WTC11 (cell line): Measurements from ENCODE around the gene NOP9. TPM values are rescaled to one million over a fixed set of nuclear protein-coding genes. Genes with fewer than 3 reads are reported as not detected.

Experiments used
- ATAC-seq: fragments of 200-7000 bp; cut with Tn5 transposase; 2 replicates; pipeline ENCODE4 v1.10.0; 2021; ENCODE audit warnings: mild to moderate bottlenecking, moderate library complexity
- CTCF ChIA-PET: fragments of 300-600 bp; sonication (Branson Sonifier 250); formaldehyde crosslinking; loops from one replicate; lab custom pipeline; 2021; ENCODE audit warnings: antibody characterized with exemption; lab: Charles Lee
- POLR2A ChIA-PET: fragments of 350-600 bp; sonication (Branson Sonifier 250); formaldehyde crosslinking; loops from one replicate; lab custom pipeline; 2021; ENCODE audit warnings: antibody characterized with exemption; lab: Charles Lee
- DNase-seq: peaks from one replicate; pipeline ENCODE4 v3.0.0; 2021; ENCODE audit warnings: low spot score
- H3K27ac Mint-ChIP-seq: 2 replicates; pipeline ENCODE4 v1.8.0; 2021; ENCODE audit warnings: mixed read lengths
- H3K27me3 Mint-ChIP-seq: 2 replicates; pipeline ENCODE4 v1.8.0; 2021; ENCODE audit warnings: low read depth, mild to moderate bottlenecking, moderate library complexity, mixed read lengths
- H3K36me3 Mint-ChIP-seq: 2 replicates; pipeline ENCODE4 v1.8.0; 2021; ENCODE audit warnings: mixed read lengths
- H3K4me1 Mint-ChIP-seq: 2 replicates; pipeline ENCODE4 v1.8.0; 2022; ENCODE audit warnings: mixed read lengths
- H3K4me3 Mint-ChIP-seq: 2 replicates; pipeline ENCODE4 v1.8.0; 2021; ENCODE audit warnings: mild to moderate bottlenecking, moderate library complexity, mixed read lengths
- H3K9me3 Mint-ChIP-seq: 2 replicates; pipeline ENCODE4 v1.8.0; 2021; ENCODE audit warnings: mixed read lengths
- CREB1 ChIP-seq: sonication (generic); formaldehyde crosslinking; IDR thresholded peaks from 2 replicates; pipeline ENCODE4 v1.8.0; 2023; ENCODE audit warnings: mild to moderate bottlenecking, missing genetic modification reagents
- FOXJ3 ChIP-seq: sonication (generic); formaldehyde crosslinking; IDR thresholded peaks from 2 replicates; pipeline ENCODE4 v1.9.0; 2021; ENCODE audit warnings: missing genetic modification reagents, mild to moderate bottlenecking, borderline replicate concordance
- GTF2I ChIP-seq: fragments of 250-450 bp; sonication (Bioruptor Pico); conservative IDR thresholded peaks from 2 replicates; pipeline ENCODE4 v1.4.0; 2021; ENCODE audit warnings: mild to moderate bottlenecking
- JAZF1 ChIP-seq: fragments of 250-450 bp; sonication (Bioruptor Pico); IDR thresholded peaks from 2 replicates; pipeline ENCODE4 v1.9.0; 2021; ENCODE audit warnings: moderate library complexity, mild to moderate bottlenecking, inconsistent platforms
- KAT7 ChIP-seq: sonication (generic); formaldehyde crosslinking; IDR thresholded peaks from 2 replicates; pipeline ENCODE4 v1.8.1; 2023; ENCODE audit warnings: missing genetic modification reagents, mild to moderate bottlenecking, borderline replicate concordance
- NFE2L1 ChIP-seq: sonication (generic); formaldehyde crosslinking; IDR thresholded peaks from 2 replicates; pipeline ENCODE4 v1.8.1; 2023; ENCODE audit warnings: missing genetic modification reagents
- NR1H2 ChIP-seq: sonication (generic); formaldehyde crosslinking; IDR thresholded peaks from 2 replicates; pipeline ENCODE4 v1.9.0; 2021; ENCODE audit warnings: mild to moderate bottlenecking, moderate library complexity, missing genetic modification reagents
- NR2C2 ChIP-seq: sonication (generic); formaldehyde crosslinking; IDR thresholded peaks from 2 replicates; pipeline ENCODE4 v1.8.0; 2022; ENCODE audit warnings: mild to moderate bottlenecking, missing genetic modification reagents
- OVOL2 ChIP-seq: fragments of 250-450 bp; sonication (Bioruptor Pico); IDR thresholded peaks from 2 replicates; pipeline ENCODE4 v1.9.0; 2021; ENCODE audit warnings: mild to moderate bottlenecking, borderline replicate concordance
- PRRX2 ChIP-seq: fragments of 250-450 bp; sonication (Bioruptor Pico); IDR thresholded peaks from 2 replicates; pipeline ENCODE4 v1.8.0; 2021; ENCODE audit warnings: mild to moderate bottlenecking
- RELA ChIP-seq: sonication (generic); formaldehyde crosslinking; IDR thresholded peaks from 2 replicates; pipeline ENCODE4 v1.8.1; 2022; ENCODE audit warnings: missing genetic modification reagents, mild to moderate bottlenecking, borderline replicate concordance
- TCF7 ChIP-seq: sonication (generic); formaldehyde crosslinking; IDR thresholded peaks from 2 replicates; pipeline ENCODE4 v1.8.0; 2022; ENCODE audit warnings: mild to moderate bottlenecking, low read depth, missing genetic modification reagents, moderate library complexity
- ZBTB21 ChIP-seq: sonication (generic); formaldehyde crosslinking; IDR thresholded peaks from 2 replicates; pipeline ENCODE4 v1.8.1; 2023; ENCODE audit warnings: mild to moderate bottlenecking, missing genetic modification reagents, borderline replicate concordance
- ZNF121 ChIP-seq: sonication (generic); formaldehyde crosslinking; IDR thresholded peaks from 2 replicates; pipeline ENCODE4 v1.8.0; 2023; ENCODE audit warnings: missing genetic modification reagents
- total RNA-seq: library from RNA; stranded (reverse); gene quantifications from 3 replicates; pipeline ENCODE4 v1.2.3, GENCODE V29; 2021
- TF ChIP-seq, protein P1 (sequence below): sonication (generic); formaldehyde crosslinking; IDR thresholded peaks from 2 replicates; pipeline ENCODE4 v1.8.1; 2023; ENCODE audit warnings: mild to moderate bottlenecking, missing genetic modification reagents, borderline replicate concordance
- TF ChIP-seq, protein P2 (sequence below): sonication (generic); formaldehyde crosslinking; IDR thresholded peaks from 2 replicates; pipeline ENCODE4 v1.8.0; 2022; ENCODE audit warnings: mild to moderate bottlenecking, missing genetic modification reagents
- TF ChIP-seq, protein P3 (sequence below): sonication (generic); formaldehyde crosslinking; IDR thresholded peaks from 2 replicates; pipeline ENCODE4 v1.8.1; 2023; ENCODE audit warnings: mild to moderate bottlenecking, moderate library complexity, missing genetic modification reagents
- TF ChIP-seq, protein P4 (sequence below): sonication (generic); formaldehyde crosslinking; IDR thresholded peaks from 2 replicates; pipeline ENCODE4 v1.8.0; 2022; ENCODE audit warnings: mild to moderate bottlenecking, missing genetic modification reagents
- TF ChIP-seq, protein P5 (sequence below): fragments of 250-450 bp; sonication (Bioruptor Pico); IDR thresholded peaks from 2 replicates; pipeline ENCODE4 v1.9.0; 2021; ENCODE audit warnings: mild to moderate bottlenecking
- TF ChIP-seq, protein P6 (sequence below): sonication (generic); formaldehyde crosslinking; IDR thresholded peaks from 2 replicates; pipeline ENCODE4 v1.8.0; 2023; ENCODE audit warnings: mild to moderate bottlenecking, missing genetic modification reagents

NOP9 gene
- total RNA-seq, 1 experiment from 2014 or later: 44.4 TPM

DNA sequence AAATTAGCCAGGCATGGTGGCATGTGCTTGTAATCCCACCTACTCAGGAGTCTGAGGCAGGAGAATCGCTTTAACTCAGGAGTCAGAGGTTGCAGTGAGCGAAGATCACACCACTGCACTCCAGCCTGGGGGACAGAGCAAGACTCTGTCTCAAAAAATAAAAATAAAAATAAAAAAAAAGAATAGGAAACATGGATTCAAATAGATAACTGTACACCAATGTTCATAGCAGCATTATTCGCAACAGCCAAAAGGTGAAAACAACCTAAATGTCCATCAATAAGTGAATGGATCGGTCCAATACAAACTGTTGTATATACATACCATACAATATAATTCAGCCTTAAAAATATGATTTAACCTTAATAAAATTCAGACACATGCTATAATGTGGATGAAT is 43.2 kb downstream of the NOP9 start:
- Mint-ChIP-seq H3K4me3 (no peak overlapping the region), H3K27ac (no peak overlapping the region), H3K4me1 (0 out of 2 replicates have a peak, but pooled peaks cover 3% of the 10 kb centered on the region), H3K36me3 (no peaks in the 10 kb centered on the region), H3K27me3 (peaks cover 89% of the 10 kb centered on the region)
- POLR2A ChIA-PET: no interaction called here
- CTCF ChIA-PET: interaction anchor here (1.1 to 17.1 kb wide), 3 partner anchors 9 to 85 kb away, joined by 3 to 518 read pairs (median 4); partner anchors contain the start of genes CBLN3 and KHNYN
- TF ChIP-seq ZNF121 (CRISPR knock-in tag) (no peak), CREB1 (CRISPR knock-in tag) (no peak), TCF7 (no peak), PRRX2 (CRISPR knock-in tag) (no peak), JAZF1 (CRISPR knock-in tag) (no peak)
- TF ChIP-seq, protein P1, sequence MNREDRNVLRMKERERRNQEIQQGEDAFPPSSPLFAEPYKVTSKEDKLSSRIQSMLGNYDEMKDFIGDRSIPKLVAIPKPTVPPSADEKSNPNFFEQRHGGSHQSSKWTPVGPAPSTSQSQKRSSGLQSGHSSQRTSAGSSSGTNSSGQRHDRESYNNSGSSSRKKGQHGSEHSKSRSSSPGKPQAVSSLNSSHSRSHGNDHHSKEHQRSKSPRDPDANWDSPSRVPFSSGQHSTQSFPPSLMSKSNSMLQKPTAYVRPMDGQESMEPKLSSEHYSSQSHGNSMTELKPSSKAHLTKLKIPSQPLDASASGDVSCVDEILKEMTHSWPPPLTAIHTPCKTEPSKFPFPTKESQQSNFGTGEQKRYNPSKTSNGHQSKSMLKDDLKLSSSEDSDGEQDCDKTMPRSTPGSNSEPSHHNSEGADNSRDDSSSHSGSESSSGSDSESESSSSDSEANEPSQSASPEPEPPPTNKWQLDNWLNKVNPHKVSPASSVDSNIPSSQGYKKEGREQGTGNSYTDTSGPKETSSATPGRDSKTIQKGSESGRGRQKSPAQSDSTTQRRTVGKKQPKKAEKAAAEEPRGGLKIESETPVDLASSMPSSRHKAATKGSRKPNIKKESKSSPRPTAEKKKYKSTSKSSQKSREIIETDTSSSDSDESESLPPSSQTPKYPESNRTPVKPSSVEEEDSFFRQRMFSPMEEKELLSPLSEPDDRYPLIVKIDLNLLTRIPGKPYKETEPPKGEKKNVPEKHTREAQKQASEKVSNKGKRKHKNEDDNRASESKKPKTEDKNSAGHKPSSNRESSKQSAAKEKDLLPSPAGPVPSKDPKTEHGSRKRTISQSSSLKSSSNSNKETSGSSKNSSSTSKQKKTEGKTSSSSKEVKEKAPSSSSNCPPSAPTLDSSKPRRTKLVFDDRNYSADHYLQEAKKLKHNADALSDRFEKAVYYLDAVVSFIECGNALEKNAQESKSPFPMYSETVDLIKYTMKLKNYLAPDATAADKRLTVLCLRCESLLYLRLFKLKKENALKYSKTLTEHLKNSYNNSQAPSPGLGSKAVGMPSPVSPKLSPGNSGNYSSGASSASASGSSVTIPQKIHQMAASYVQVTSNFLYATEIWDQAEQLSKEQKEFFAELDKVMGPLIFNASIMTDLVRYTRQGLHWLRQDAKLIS (CRISPR knock-in tag): no peak
- TF ChIP-seq, protein P2, sequence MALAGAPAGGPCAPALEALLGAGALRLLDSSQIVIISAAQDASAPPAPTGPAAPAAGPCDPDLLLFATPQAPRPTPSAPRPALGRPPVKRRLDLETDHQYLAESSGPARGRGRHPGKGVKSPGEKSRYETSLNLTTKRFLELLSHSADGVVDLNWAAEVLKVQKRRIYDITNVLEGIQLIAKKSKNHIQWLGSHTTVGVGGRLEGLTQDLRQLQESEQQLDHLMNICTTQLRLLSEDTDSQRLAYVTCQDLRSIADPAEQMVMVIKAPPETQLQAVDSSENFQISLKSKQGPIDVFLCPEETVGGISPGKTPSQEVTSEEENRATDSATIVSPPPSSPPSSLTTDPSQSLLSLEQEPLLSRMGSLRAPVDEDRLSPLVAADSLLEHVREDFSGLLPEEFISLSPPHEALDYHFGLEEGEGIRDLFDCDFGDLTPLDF (CRISPR knock-in tag): no peak
- TF ChIP-seq, protein P3, sequence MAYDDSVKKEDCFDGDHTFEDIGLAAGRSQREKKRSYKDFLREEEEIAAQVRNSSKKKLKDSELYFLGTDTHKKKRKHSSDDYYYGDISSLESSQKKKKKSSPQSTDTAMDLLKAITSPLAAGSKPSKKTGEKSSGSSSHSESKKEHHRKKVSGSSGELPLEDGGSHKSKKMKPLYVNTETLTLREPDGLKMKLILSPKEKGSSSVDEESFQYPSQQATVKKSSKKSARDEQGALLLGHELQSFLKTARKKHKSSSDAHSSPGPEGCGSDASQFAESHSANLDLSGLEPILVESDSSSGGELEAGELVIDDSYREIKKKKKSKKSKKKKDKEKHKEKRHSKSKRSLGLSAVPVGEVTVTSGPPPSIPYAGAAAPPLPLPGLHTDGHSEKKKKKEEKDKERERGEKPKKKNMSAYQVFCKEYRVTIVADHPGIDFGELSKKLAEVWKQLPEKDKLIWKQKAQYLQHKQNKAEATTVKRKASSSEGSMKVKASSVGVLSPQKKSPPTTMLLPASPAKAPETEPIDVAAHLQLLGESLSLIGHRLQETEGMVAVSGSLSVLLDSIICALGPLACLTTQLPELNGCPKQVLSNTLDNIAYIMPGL (CRISPR knock-in tag): no peak
- TF ChIP-seq, all 79 proteins: peak for 0
- ATAC-seq (no peak), DNase-seq (no peak)
- no peaks in the 10 kb centered on the region for H3K9me3 Mint-ChIP-seq

DNA sequence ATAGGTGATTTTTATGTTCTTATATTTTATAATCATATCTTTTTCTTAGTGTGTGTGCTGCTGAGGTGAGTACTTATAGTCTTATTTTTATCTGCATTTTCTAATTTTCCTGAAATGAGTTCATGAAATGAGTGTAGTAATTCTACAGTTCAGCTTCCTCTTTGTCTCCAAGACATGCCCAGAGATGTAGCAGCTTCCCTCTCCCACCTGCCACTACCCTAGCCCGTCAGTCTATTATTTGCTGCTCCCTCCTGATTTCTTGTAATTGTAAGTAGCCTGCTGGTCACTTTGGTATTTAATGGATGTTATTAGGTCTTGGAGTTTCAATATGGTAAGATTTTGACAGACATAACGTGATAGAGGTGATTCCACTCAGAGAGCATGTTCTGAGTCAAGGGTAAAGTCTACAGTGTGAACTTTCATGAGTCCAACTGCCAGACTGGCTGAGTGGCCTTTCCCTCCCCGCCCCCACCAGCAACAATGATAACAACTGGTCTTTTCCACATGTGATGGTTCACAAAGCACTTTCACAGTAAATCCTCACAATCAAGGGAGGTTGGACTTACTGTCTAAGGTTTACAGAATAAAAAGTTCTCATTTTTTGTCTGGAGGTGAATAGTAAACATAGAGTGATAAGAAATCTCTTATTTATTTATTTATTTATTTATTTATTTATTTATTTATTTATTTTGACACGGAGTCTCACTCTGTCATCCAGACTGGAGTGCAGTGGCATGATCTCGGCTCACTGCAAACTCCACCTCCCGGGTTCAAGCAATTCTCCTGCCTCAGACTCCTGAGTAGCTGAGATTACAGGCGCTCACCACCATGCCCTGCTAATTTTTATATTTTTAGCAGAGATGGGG is 44.4 kb downstream of the NOP9 start:
- POLR2A ChIA-PET: no interaction called here
- no peak overlapping the region for H3K4me3 Mint-ChIP-seq
- TF ChIP-seq CREB1 (CRISPR knock-in tag): no peak
- TF ChIP-seq NR2C2 (CRISPR knock-in tag): no peak
- TF ChIP-seq ZBTB21 (CRISPR knock-in tag): no peak
- no peak for TF ChIP-seq RELA (CRISPR knock-in tag)
- TF ChIP-seq, protein P4, sequence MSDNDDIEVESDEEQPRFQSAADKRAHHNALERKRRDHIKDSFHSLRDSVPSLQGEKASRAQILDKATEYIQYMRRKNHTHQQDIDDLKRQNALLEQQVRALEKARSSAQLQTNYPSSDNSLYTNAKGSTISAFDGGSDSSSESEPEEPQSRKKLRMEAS (CRISPR knock-in tag): no peak
- TF ChIP-seq GTF2I (CRISPR knock-in tag): no peak
- no peak for TF ChIP-seq NFE2L1 (CRISPR knock-in tag)
- TF ChIP-seq, protein P3 (CRISPR knock-in tag): no peak
- TF ChIP-seq, protein P5, sequence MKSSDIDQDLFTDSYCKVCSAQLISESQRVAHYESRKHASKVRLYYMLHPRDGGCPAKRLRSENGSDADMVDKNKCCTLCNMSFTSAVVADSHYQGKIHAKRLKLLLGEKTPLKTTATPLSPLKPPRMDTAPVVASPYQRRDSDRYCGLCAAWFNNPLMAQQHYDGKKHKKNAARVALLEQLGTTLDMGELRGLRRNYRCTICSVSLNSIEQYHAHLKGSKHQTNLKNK (CRISPR knock-in tag): no peak
- TF ChIP-seq FOXJ3 (CRISPR knock-in tag): no peak
- no peak for TF ChIP-seq NR1H2 (CRISPR knock-in tag)
- TF ChIP-seq, protein P6, sequence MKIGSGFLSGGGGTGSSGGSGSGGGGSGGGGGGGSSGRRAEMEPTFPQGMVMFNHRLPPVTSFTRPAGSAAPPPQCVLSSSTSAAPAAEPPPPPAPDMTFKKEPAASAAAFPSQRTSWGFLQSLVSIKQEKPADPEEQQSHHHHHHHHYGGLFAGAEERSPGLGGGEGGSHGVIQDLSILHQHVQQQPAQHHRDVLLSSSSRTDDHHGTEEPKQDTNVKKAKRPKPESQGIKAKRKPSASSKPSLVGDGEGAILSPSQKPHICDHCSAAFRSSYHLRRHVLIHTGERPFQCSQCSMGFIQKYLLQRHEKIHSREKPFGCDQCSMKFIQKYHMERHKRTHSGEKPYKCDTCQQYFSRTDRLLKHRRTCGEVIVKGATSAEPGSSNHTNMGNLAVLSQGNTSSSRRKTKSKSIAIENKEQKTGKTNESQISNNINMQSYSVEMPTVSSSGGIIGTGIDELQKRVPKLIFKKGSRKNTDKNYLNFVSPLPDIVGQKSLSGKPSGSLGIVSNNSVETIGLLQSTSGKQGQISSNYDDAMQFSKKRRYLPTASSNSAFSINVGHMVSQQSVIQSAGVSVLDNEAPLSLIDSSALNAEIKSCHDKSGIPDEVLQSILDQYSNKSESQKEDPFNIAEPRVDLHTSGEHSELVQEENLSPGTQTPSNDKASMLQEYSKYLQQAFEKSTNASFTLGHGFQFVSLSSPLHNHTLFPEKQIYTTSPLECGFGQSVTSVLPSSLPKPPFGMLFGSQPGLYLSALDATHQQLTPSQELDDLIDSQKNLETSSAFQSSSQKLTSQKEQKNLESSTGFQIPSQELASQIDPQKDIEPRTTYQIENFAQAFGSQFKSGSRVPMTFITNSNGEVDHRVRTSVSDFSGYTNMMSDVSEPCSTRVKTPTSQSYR (CRISPR knock-in tag): no peak
- TF ChIP-seq KAT7 (CRISPR knock-in tag): no peak
- TF ChIP-seq OVOL2 (CRISPR knock-in tag): no peak
- no peak for TF ChIP-seq ZNF121 (CRISPR knock-in tag)

More for the DNA sequence above, 44.4 kb downstream of the NOP9 start:
- CTCF ChIA-PET: interaction anchor here (1.1 to 4.0 kb wide), 4 partner anchors 10 to 93 kb away, joined by 3 to 43 read pairs (median 10); partner anchors contain the start of gene ADCY4
- DNase-seq: no peak
- Mint-ChIP-seq H3K4me1 (0 out of 2 replicates have a peak, but pooled peaks cover 3% of the 10 kb centered on the region), H3K36me3 (no peaks in the 10 kb centered on the region), H3K27me3 (peaks cover 88% of the 10 kb centered on the region), H3K9me3 (no peaks in the 10 kb centered on the region), H3K27ac (no peak overlapping the region)
- no peak for ATAC-seq
